DOHH2 (cell line): ENCODE data around the gene PPFIA1.

Experiments
- CTCF ChIP-seq: fragments of 200-600 bp; sonication (generic); IDR thresholded peaks from one replicate; pipeline ENCODE4 v1.5.1; 2014; ENCODE audit warnings: antibody characterized with exemption, mild to moderate bottlenecking, low read depth, low read length; ENCODE audit not compliant: poor library complexity, severe bottlenecking
- EZH2phosphoT487 ChIP-seq: fragments of 200-600 bp; sonication (generic); IDR thresholded peaks from 2 replicates; pipeline ENCODE4 v1.6.1; 2017; ENCODE audit warnings: borderline replicate concordance, mild to moderate bottlenecking, antibody characterized with exemption, low read length, moderate library complexity, mixed read lengths

GRCh38 chr11:70364178-70364577 is 93.7 kb downstream of the PPFIA1 start:
- TF ChIP-seq CTCF (no peak), EZH2phosphoT487 (no peak)
